Activated CD8-positive, alpha-beta memory T cell treated with anti-CD3 and anti-CD28 coated beads, Interleukin-2, amount 50 U/mL, for 48 hours (primary cell): ENCODE measurements around the gene ANKS1B.

ENCODE experiments used
- DNase-seq: peaks from one replicate; pipeline ENCODE4 v3.0.0-alpha.2; 2020

The ANKS1B gene

DNA sequence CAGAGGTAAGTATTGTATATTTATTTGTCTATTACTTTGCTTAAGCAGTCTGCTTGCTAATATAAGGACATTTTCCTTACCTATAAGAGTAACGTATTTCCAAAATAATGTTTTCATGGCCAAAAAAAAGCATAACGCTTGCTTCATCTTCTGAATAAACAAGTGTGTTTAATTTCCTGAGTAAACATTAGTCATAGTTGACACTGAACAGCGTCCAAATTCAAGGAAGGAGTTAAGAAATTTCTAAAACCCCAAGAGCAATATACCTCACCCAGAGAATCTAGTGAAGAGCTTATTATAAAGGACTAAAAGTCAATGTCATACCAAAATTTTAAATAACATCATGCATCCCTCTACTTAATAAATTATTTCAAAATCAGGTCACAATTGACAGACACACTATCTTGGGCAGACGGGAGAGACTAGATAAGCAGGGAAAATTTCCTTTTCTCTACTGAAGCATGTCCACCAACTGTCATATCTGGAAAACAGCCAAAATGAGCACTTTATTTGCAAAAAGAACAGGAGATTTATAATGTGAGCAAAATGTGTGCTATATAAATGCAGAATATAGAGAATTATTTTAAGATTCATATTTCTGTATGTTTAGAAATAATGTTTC lies 25.1 kb downstream of the ANKS1B start:
- no peak for DNase-seq

- no peak for DNase-seq
Measured at GRCh38 chr12:99957866-99958466, 26.8 kb downstream of the ANKS1B start.

- no peak for DNase-seq
Measured at GRCh38 chr12:99954724-99955123, 30.0 kb downstream of the ANKS1B start.

GRCh38 chr12:99948370-99948769 lies 36.4 kb downstream of the ANKS1B start:
- DNase-seq, result no peak

DNA sequence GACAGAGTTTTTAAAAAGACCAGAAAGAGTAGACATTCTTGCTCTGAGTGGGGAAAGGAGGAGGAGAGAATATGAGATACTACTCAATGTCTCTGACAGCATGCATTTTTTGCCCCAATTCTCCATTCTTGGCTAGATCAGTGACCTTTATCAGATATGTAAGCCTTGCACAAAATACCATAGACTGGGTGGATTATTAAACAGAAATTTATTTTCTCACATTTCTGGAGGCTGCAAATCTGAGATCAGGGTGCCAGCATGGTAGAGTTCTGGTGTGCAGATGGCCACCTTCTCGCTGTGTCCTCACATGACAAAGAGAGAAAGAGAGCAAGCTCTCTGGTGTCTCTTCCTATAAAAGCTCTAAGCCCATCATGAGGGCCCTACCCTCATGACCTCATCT lies 38.6 kb downstream of the ANKS1B start:
- DNase-seq, result no peak

- no peak for DNase-seq
Measured at GRCh38 chr12:99935608-99936007, 49.1 kb downstream of the ANKS1B start.

DNA sequence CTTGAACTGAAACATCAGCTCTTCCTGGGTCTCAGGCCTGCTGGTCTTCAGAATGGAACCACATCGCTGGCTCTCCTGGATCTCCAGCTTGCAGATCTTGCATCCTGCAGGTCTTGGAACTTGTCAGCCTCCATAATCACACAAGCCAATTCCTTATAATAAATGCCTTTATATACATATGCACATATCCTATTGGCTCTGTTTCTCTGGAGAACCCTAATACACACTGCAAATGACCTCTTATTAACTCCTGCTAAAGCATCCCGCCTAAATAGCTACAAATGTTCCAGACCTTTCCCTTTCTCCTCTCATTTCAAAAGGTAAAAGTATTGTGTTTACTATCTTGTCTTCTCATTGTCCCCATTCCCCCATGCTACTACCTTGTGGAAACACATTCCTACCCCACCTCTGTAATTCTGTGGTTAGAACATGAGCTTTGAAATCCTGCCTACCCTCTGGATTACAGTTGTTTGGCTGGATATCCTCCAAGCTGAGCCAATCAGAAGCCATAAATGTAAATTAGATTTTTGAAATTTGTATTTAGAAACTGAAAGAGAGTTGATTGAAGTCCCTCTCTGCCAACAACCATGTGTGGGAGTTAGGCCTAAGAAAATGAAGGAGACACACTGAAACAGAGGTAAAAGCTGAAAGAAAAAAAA lies 58.1 kb downstream of the ANKS1B start:
- no peak for DNase-seq

GRCh38 chr12:99920353-99920960 lies 64.3 kb downstream of the ANKS1B start:
- no peak for DNase-seq

DNA sequence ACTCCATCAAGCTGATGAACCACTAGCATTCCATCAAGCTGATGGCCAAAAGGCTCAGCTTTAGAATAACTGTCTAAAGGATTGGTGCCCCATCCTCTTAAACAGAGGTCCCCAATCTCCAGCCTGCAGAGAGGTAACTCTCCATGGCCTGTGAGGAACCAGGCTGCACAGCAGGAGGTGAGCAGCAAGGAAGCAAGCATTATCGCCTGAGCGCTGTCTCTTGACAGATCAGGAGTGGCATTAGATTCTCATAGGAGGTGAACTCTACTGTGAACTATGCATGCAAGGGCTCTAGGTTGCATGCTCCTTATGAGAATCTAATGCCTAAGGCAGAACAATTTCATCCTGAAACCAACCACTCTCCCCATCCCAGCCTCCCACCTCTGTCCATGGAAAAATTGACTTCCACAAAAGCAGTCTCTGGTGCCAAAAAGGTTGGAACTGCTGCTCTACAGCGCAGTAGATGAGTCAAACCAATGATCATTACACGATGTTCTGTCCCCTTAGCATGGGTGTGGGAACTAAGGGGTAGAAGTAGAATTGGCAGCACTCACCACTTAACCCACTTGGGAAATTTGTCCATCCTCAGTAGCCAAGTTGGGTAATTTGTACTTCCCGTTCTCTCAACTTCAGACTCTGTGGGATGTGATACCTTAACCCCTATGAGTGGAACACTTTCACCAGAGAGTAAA lies 66.9 kb downstream of the ANKS1B start:
- DNase-seq, result no peak

- no peak for DNase-seq
Measured at GRCh38 chr12:99916555-99916954, 68.2 kb downstream of the ANKS1B start.

- DNase-seq, result no peak
Measured at GRCh38 chr12:99915251-99916082, 69.3 kb downstream of the ANKS1B start.

- no peak for DNase-seq
Measured at GRCh38 chr12:99914206-99914605, 70.5 kb downstream of the ANKS1B start.

GRCh38 chr12:99911967-99912366 lies 72.8 kb downstream of the ANKS1B start:
- DNase-seq, result no peak

DNA sequence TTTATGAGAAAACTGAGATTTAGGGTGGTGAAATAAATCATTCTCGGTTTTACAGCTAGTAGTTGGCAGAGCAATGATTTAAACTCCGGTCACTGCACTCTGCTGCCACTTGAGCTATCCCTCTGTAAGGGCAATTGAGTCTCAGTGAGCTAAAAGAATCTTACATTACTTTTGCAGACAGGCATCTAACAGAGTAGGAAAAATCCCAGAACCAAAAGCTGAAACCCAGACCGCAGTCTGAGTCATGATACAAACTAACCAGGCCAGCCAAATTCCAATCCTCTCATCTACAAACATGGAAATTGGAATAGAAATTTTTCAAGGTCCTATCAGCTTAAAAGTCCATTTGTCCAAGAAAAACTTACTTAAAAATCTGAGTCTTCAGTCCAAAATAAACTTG lies 73.7 kb downstream of the ANKS1B start:
- DNase-seq, result no peak

DNA sequence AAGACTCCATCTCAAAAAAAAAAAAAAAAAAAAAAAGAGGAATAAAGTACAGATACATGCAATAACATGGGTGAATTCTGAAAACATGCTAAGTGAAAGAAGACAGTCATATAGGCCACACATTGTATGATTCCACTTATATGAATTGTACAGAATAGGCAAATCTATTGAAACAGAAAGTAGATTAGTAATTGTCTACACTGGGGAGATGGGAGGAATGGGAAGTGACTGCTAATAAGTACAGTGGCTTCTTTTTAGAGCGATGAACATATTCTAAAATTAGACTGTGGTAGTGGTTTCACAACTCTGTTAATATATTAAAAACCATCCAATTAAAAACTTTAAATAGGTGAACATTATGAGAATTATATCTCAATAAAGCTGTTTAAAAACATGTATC lies 74.4 kb downstream of the ANKS1B start:
- DNase-seq, result no peak

DNA sequence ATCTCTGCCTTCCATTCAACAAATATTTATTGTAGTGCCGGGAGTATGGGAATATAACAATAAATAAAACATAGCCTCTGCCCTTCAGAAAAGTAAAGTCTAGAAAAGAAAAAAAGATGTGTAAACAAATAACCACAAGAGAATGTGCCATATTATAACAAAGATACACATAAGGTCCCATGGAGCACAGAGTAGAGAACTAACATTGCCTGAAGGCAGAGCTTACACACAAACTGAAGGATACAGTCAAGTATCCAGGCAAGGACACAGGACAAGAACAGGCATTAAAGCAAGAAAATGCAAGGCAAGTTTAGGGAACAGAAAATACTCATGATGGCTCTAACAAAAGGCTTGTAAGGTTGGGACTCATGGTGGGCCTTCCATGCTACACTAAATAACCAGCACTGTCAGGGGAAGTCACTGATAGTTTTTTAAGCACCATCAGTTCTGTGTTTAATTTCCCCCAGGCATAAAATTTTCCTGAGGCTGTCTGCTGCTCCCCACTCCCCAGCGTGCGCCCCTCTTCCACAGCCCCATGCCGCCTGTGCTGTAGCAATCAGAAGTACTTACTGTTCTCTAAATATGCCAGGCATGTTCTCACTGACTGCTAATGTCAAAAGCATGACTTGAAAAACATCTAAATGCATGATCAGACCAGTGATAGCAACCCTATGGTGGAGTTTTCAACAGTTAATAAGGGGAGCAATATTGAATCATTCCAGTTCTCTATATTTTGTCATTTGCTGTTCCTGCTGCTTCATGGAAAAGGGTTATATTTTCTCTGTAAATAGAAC lies 77.8 kb downstream of the ANKS1B start:
- no peak for DNase-seq

DNA sequence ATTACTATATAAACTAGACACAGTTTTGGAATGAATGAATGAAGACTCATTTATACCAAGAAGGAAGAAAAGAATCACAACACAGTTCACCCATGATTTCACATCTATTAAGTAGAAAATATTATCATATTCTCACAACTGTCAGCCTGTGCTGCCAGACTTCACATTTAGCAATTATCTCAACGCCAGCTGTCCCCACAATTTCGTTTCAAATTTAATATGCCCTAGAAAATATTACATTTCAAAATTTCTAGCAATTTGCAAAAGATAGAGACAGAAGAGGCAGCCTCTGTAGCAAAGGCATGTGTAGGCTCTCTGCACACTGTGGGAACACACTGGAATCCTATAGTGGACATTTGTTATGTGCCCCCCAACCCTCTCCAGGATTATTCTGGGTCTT lies 83.6 kb downstream of the ANKS1B start:
- no peak for DNase-seq

DNA sequence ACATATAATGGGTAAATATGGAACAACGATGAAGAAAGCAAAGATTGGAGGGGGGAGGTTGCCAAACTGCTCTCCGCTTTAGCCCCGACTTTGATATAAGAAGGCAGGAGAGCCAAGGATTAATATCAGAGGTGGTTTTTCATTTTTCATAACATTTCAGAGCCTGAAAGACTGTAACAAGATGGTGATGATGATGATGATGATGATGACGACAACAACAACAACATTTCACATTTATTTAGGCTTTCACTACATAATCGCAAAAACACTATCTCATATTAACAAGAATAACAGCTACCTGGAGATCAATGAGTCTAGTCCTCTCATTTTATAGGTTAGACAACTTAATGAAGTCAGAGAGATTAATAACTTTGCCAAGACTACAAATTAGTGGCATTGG lies 86.1 kb downstream of the ANKS1B start:
- DNase-seq, result no peak

GRCh38 chr12:99879439-99879838 lies 105.3 kb downstream of the ANKS1B start:
- no peak for DNase-seq

- no peak for DNase-seq
Measured at GRCh38 chr12:99875081-99875480, 109.7 kb downstream of the ANKS1B start.

GRCh38 chr12:99870085-99870484 lies 114.7 kb downstream of the ANKS1B start:
- no peak for DNase-seq

- DNase-seq, result no peak
Measured at GRCh38 chr12:99861731-99862130, 123.0 kb downstream of the ANKS1B start.
